H1 (cell line): ENCODE results near the gene PRELID2. TPM values are rescaled to one million over a fixed set of nuclear protein-coding genes. Genes with fewer than 3 reads are reported as not detected.

Experiments used
- CTCF ChIA-PET: fragments of 300-600 bp; sonication (Branson Sonifier 250); formaldehyde crosslinking; loops from one replicate; lab custom pipeline; 2021; ENCODE audit not compliant: partially characterized antibody; lab: Charles Lee
- POLR2A ChIA-PET: fragments of 300-600 bp; sonication (Branson Sonifier 250); formaldehyde crosslinking; loops from one replicate; lab custom pipeline; 2021; ENCODE audit warnings: inconsistent platforms; ENCODE audit not compliant: partially characterized antibody; lab: Charles Lee
- DNase-seq, 2 experiments: peaks; one replicate each; pipeline versions ENCODE4 v3.0.0 to v3.0.0-alpha.2; 2010 to 2022; ENCODE audit warnings: low spot score in 2 of 2, low read depth in 1 of 2, mixed read lengths in 1 of 2
- FAIRE-seq: peaks from 2 replicates; lab custom pipeline; 2011; peaks lifted over from hg19 to GRCh38; lab: Jason Lieb, UNC
- H2AFZ ChIP-seq: 2 replicates; pipeline ENCODE4 v1.8.1; 2012; ENCODE audit warnings: low read length, inconsistent platforms
- H2AK5ac ChIP-seq: 2 replicates; pipeline ENCODE4 v1.6.1; 2013; ENCODE audit warnings: low read depth, low read length
- H2BK120ac ChIP-seq: replicated peaks from 2 replicates; pipeline ENCODE3; 2013; ENCODE audit warnings: low read depth, low read length, inconsistent platforms
- H2BK12ac ChIP-seq: 2 replicates; pipeline ENCODE4 v1.6.1; 2013; ENCODE audit warnings: low read depth, low read length
- H2BK15ac ChIP-seq: 2 replicates; pipeline ENCODE4 v1.6.1; 2013; ENCODE audit warnings: low read length
- H2BK20ac ChIP-seq: 2 replicates; pipeline ENCODE4 v1.6.1; 2013; ENCODE audit warnings: low read length
- H2BK5ac ChIP-seq: 2 replicates; pipeline ENCODE4 v1.6.1; 2013; ENCODE audit warnings: low read depth, low read length
- H3K14ac ChIP-seq: 2 replicates; pipeline ENCODE4 v1.6.1; 2013; ENCODE audit warnings: inconsistent platforms; ENCODE audit not compliant: insufficient read length
- H3K18ac ChIP-seq: 2 replicates; pipeline ENCODE4 v1.6.1; 2013; ENCODE audit warnings: low read length; ENCODE audit errors: extremely low read depth
- H3K23ac ChIP-seq: 2 replicates; pipeline ENCODE4 v1.6.1; 2013; ENCODE audit warnings: inconsistent platforms; ENCODE audit not compliant: insufficient read length
- H3K23me2 ChIP-seq: 2 replicates; pipeline ENCODE4 v1.6.1; 2013; ENCODE audit warnings: low read depth, low read length
- H3K27ac ChIP-seq: 2 replicates; pipeline ENCODE4 v1.6.1; 2011; ENCODE audit warnings: low read depth, low read length, inconsistent platforms
- H3K27me3 ChIP-seq, 4 experiments: replicated peaks in 1 of 4; 1 replicate in 1 of 4; 2 replicates in 3 of 4; pipeline versions ENCODE4 v1.6.1 to v1.8.1; 2011 to 2013; ENCODE audit warnings: low read length in 3 of 4, mild to moderate bottlenecking in 3 of 4, inconsistent platforms in 2 of 4, mixed read lengths in 2 of 4, moderate library complexity in 1 of 4; ENCODE audit not compliant: control insufficient read depth in 3 of 4, insufficient read depth in 3 of 4; ENCODE audit errors: extremely low read depth in 1 of 4
- H3K36me3 ChIP-seq, 4 experiments: 2 replicates each; pipeline versions ENCODE4 v1.6.1 to v1.8.1; 2011 to 2013; ENCODE audit warnings: mild to moderate bottlenecking in 4 of 4, low read length in 3 of 4, moderate library complexity in 2 of 4, control low read depth in 1 of 4, inconsistent platforms in 1 of 4; ENCODE audit not compliant: insufficient read depth in 4 of 4, control insufficient read depth in 2 of 4
- H3K4ac ChIP-seq: replicated peaks from 2 replicates; pipeline ENCODE3; 2013; ENCODE audit warnings: low read length, low read depth, mixed read lengths, inconsistent platforms; ENCODE audit not compliant: insufficient read length
- H3K4me1 ChIP-seq, 4 experiments: replicated peaks in 1 of 4; 1 replicate in 1 of 4; 2 replicates in 3 of 4; pipeline versions ENCODE4 v1.6.1 to v1.8.1; 2011 to 2013; ENCODE audit warnings: low read length in 3 of 4, inconsistent platforms in 2 of 4, mixed read lengths in 1 of 4; ENCODE audit not compliant: insufficient read depth in 4 of 4, control insufficient read depth in 3 of 4
- H3K4me2 ChIP-seq, 2 experiments: 2 replicates each; pipeline versions ENCODE4 v1.6.1 to v1.8.1; 2011 to 2013; ENCODE audit warnings: low read depth in 2 of 2, low read length in 2 of 2, control low read depth in 1 of 2, inconsistent platforms in 1 of 2, mild to moderate bottlenecking in 1 of 2; ENCODE audit not compliant: insufficient read depth in 1 of 2
- H3K4me3 ChIP-seq, 4 experiments: fragments of 200-600, 300-600 bp in 1 of 4; sonication (generic), shearing (Covaris generic), sonication (Bioruptor Twin) in 1 of 4; 2 replicates each; pipeline versions ENCODE4 v1.5.1 to v1.8.1; 2011 to 2016; ENCODE audit warnings: low read length in 4 of 4, low read depth in 3 of 4, control low read depth in 2 of 4, inconsistent platforms in 2 of 4, mild to moderate bottlenecking in 2 of 4, mixed read lengths in 1 of 4, moderate library complexity in 1 of 4; ENCODE audit not compliant: insufficient read depth in 2 of 4; ENCODE audit errors: extremely low read depth in 1 of 4
- H3K56ac ChIP-seq: replicated peaks from 2 replicates; pipeline ENCODE3; 2013; ENCODE audit warnings: low read depth, mild to moderate bottlenecking, mixed read lengths, low read length, inconsistent platforms; ENCODE audit not compliant: insufficient read length
- H3K79me1 ChIP-seq: 2 replicates; pipeline ENCODE4 v1.6.1; 2013; ENCODE audit warnings: low read depth, low read length, control low read depth
- H3K79me2 ChIP-seq, 2 experiments: 2 replicates each; pipeline versions ENCODE4 v1.6.1 to v1.8.1; 2012 to 2013; ENCODE audit warnings: low read length in 2 of 2, mild to moderate bottlenecking in 2 of 2, inconsistent platforms in 1 of 2; ENCODE audit not compliant: insufficient read depth in 2 of 2, control insufficient read depth in 1 of 2
- H3K9ac ChIP-seq, 4 experiments: replicated peaks in 1 of 4; 1 replicate in 1 of 4; 2 replicates in 3 of 4; pipeline versions ENCODE4 v1.6.1 to v1.8.1; 2011 to 2013; ENCODE audit warnings: low read depth in 3 of 4, low read length in 3 of 4, control low read depth in 2 of 4, mild to moderate bottlenecking in 2 of 4, moderate library complexity in 2 of 4, inconsistent platforms in 1 of 4; ENCODE audit errors: extremely low read depth in 1 of 4
- H3K9me3 ChIP-seq, 2 experiments: 2 replicates each; pipeline versions ENCODE4 v1.6.1 to v1.8.1; 2012 to 2013; ENCODE audit warnings: mild to moderate bottlenecking in 2 of 2, moderate library complexity in 2 of 2, control low read depth in 1 of 2, inconsistent platforms in 1 of 2, low read depth in 1 of 2, low read length in 1 of 2, mixed read lengths in 1 of 2; ENCODE audit not compliant: insufficient read depth in 2 of 2
- H4K20me1 ChIP-seq, 2 experiments: replicated peaks in 1 of 2; 2 replicates each; pipeline versions ENCODE3 to v1.8.1; 2011 to 2013; ENCODE audit warnings: inconsistent platforms in 2 of 2, low read length in 2 of 2, mild to moderate bottlenecking in 1 of 2; ENCODE audit not compliant: insufficient read depth in 2 of 2, control insufficient read depth in 1 of 2
- H4K5ac ChIP-seq: 2 replicates; pipeline ENCODE4 v1.6.1; 2013; ENCODE audit warnings: low read length, low read depth, mixed read lengths, inconsistent platforms; ENCODE audit not compliant: insufficient read length
- H4K8ac ChIP-seq: 2 replicates; pipeline ENCODE4 v1.8.0; 2013; ENCODE audit warnings: mild to moderate bottlenecking, moderate library complexity, low read length, inconsistent platforms; ENCODE audit not compliant: insufficient read depth; ENCODE audit errors: extremely low read depth
- H4K91ac ChIP-seq: replicated peaks from 2 replicates; pipeline ENCODE3; 2013; ENCODE audit warnings: low read length, mixed read lengths, inconsistent platforms; ENCODE audit not compliant: insufficient read length
- CREB1 ChIP-seq: IDR thresholded peaks from 2 replicates; pipeline ENCODE4 v1.6.1; 2012; ENCODE audit warnings: inconsistent platforms
- CTCF ChIP-seq, 3 experiments: IDR thresholded peaks; 1 replicate in 2 of 3; 2 replicates in 1 of 3; pipeline versions ENCODE4 v1.5.1 to v1.6.1; 2011; ENCODE audit warnings: low read length in 3 of 3, mild to moderate bottlenecking in 3 of 3, inconsistent platforms in 2 of 3, low read depth in 1 of 3, moderate library complexity in 1 of 3; ENCODE audit not compliant: insufficient read depth in 1 of 3; ENCODE audit errors: control extremely low read depth in 1 of 3
- GTF2F1 ChIP-seq: IDR thresholded peaks from 2 replicates; pipeline ENCODE4 v1.6.1; 2012; ENCODE audit warnings: low read depth, low read length, improper control_type of control experiment, borderline replicate concordance
- POU5F1 ChIP-seq: IDR thresholded peaks from 2 replicates; pipeline ENCODE4 v1.6.1; 2011; ENCODE audit warnings: low read depth, mild to moderate bottlenecking, low read length, moderate library complexity
- RAD21 ChIP-seq, 2 experiments: IDR thresholded peaks in 1 of 2; conservative IDR thresholded peaks in 1 of 2; 2 replicates each; pipeline ENCODE4 v1.6.1; 2011; ENCODE audit warnings: low read depth in 2 of 2, low read length in 2 of 2, improper control_type of control experiment in 1 of 2, inconsistent platforms in 1 of 2, mild to moderate bottlenecking in 1 of 2, moderate library complexity in 1 of 2
- TAF1 ChIP-seq: IDR thresholded peaks from 2 replicates; pipeline ENCODE4 v1.6.1; 2011; ENCODE audit warnings: mild to moderate bottlenecking, low read depth, low read length
- TEAD4 ChIP-seq: IDR thresholded peaks from 2 replicates; pipeline ENCODE4 v1.6.1; 2012; ENCODE audit warnings: low read depth, low read length, inconsistent platforms, mixed read lengths
- WGBS, 2 experiments: shearing (Covaris generic) in 1 of 2; methylation state at CpG; one replicate each; pipeline versions ENCODE4 v1.1.6 to v1.1.7; 2013 to 2015; ENCODE audit warnings: low lambda C conversion rate in 2 of 2, mixed read lengths in 2 of 2, inconsistent platforms in 1 of 2, low coverage in 1 of 2, missing lambda C conversion rate in 1 of 2; ENCODE audit not compliant: insufficient replicate concordance in 2 of 2, insufficient coverage in 1 of 2, insufficient read length in 1 of 2; ENCODE audit errors: extremely low coverage in 1 of 2, missing lambda C conversion rate in 1 of 2; 5-methylcytosine and 5-hydroxymethylcytosine counted together
- polyA plus RNA-seq, 7 experiments: library from polyadenylated mRNA; depleted of rRNA in 3 of 7; stranded (reverse) in 5 of 7; unstranded in 2 of 7; fragments of >200 nt in 5 of 7; fragments of 200-250 nt in 2 of 7; gene quantifications; 1 replicate in 5 of 7; 2 replicates in 1 of 7; 4 replicates in 1 of 7; pipeline versions ENCODE4 v1.2.1 to v1.2.3, GENCODE V29; 2011 to 2013; ENCODE audit warnings: missing spikeins in 2 of 7, mixed read lengths in 2 of 7
- total RNA-seq: library from RNA; stranded (reverse); fragmentation: NEBNext Ultra II Directional; extraction: Animal tissue kit (Norgen Biotek cat#: 25700); gene quantifications from 2 replicates; pipeline ENCODE4 v1.2.1, GENCODE V29; 2021

PRELID2 gene
- total and polyA plus RNA-seq, 2 of the 8 experiments (the other 6 are each of a cell fraction or from before 2014, with no cell fraction given) = 2.2 to 7.8 TPM

- no peaks in the 10 kb centered on the region; a peak in 1 of 7 replicates for H3K4me1 ChIP-seq
- no peak overlapping the region for H3K56ac ChIP-seq
- no peak overlapping the region for H3K4ac ChIP-seq
- CTCF ChIA-PET = interaction anchor here (0.7 to 2.6 kb wide), 11 partner anchors 9 to 553 kb away, joined by 3 to 17 read pairs (median 5); no protein-coding TSS in a partner anchor
- no peak for DNase-seq
- no peak overlapping the region for H3K4me3 ChIP-seq
- H3K4me2 ChIP-seq = no peak overlapping the region
- no peak overlapping the region; the same call in 1 of the 2 replicates for H4K8ac ChIP-seq
- H3K18ac ChIP-seq = no peak overlapping the region
- H3K27me3 ChIP-seq = no peaks in the 10 kb centered on the region
- H3K23me2 ChIP-seq = no peaks in the 10 kb centered on the region
- no peak overlapping the region for H3K14ac ChIP-seq
- TF ChIP-seq TEAD4 (peak; percentile 76), CREB1 (no peak), TAF1 (no peak), CTCF (IDR thresholded peaks at IDR 0.05; ENCODE audit: control extremely low read depth in 1 of 3, insufficient read depth in 1 of 3, low read depth in 1 of 3, low read length in 3 of 3) (peak; percentile 4 to 48 (median 33); a peak in 3 of 4 replicates), GTF2F1 (no peak), RAD21 (IDR thresholded peaks at IDR 0.05 in 1 of 2, conservative IDR thresholded peaks at IDR 0.05 in 1 of 2; ENCODE audit: low read depth in 2 of 2, low read length in 2 of 2) (peak; percentile 42 to 55; a peak in 3 of 4 replicates), POU5F1 (no peak)
- H4K5ac ChIP-seq = no peak overlapping the region
- H4K91ac ChIP-seq = no peak overlapping the region
- no peak overlapping the region for H2BK5ac ChIP-seq
- no peak overlapping the region for H3K27ac ChIP-seq
- POLR2A ChIA-PET = no interaction called here
- no peak overlapping the region for H2AK5ac ChIP-seq
- H2BK120ac ChIP-seq = no peak overlapping the region
- no peak overlapping the region for H2AFZ ChIP-seq
- no peak overlapping the region for H3K23ac ChIP-seq
- H3K9ac ChIP-seq = no peak overlapping the region
- no peaks in the 10 kb centered on the region for H3K9me3 ChIP-seq
- H3K36me3 ChIP-seq = no peaks in the 10 kb centered on the region
- no peaks in the 10 kb centered on the region for H4K20me1 ChIP-seq
- H2BK15ac ChIP-seq = no peak overlapping the region
- H2BK20ac ChIP-seq = no peak overlapping the region
- H2BK12ac ChIP-seq = no peak overlapping the region
- H3K79me2 ChIP-seq = no peaks in the 10 kb centered on the region
- FAIRE-seq = peak; percentile 50
- H3K79me1 ChIP-seq = no peaks in the 10 kb centered on the region
- WGBS, 2 experiments = 80% methylated on average over 9 of the region's 9 CpGs; no CpG with 5 or more reads in 1 of the 2 experiments
Measured at GRCh38 chr5:145791866-145792265, 43.3 kb downstream of the PRELID2 start.
